NCI-H2107 (cell line): ENCODE data around the gene SEMA3C.

ENCODE experiments used
- DNase-seq: peaks from one replicate; lab custom pipeline; 2025; lab: John Stamatoyannopoulos, UW

Gene SEMA3C

DNA sequence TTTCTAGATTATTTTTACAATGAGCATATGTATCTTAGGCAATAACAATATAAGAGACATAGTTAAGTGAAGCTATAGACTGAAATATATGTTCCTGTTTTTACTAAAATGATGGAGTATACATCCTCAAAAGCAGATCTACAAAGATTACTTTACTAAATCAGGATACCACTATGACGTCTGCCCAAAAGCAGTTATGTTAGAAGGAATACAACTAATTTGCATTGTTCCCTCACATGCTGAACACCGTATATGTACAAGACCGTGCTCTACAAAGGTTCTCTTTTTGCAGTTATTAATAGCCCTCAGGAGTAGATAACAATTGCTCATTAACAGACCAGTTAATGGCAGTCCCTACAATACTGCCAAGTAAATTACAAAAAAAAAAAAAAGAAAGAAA lies 143.0 kb downstream of the SEMA3C start:
- no peak for DNase-seq

- no peak for DNase-seq
Observed at GRCh38 chr7:80775482-80775881, 143.4 kb downstream of the SEMA3C start.

- DNase-seq: no peak
Observed at GRCh38 chr7:80774843-80775242, 144.0 kb downstream of the SEMA3C start.

- DNase-seq: no peak
Observed at GRCh38 chr7:80773787-80774508, 144.9 kb downstream of the SEMA3C start.

DNA sequence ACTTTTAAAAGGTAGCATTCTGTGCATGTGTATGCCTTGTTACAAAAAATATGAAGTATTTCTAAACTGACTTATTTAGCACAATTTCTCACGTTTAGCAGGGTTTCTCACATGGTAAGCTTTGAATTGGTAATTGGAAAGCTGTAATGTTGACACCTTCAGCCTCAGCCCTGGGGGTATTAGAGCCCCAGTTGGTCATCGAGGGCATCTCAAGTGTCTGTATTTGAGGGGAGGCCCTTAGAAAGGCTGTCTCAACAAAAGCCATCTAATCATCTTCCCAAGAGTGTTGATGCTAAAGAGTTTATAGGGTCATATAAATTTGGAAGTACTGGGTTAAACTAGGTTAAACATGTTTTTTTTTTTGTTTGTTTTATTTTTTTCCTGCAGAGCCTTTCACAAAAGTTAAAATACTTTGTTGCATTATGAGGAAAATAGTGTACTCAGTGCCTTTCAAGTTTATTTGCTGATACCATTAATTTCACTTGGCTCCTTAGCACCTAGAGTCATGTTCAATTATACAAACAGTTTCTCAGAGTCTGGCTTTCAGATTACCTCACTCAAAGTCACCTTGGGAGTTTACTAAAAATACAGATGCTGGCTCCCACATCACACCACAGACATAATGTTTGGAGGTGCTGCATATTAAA lies 146.4 kb downstream of the SEMA3C start:
- DNase-seq: no peak

- DNase-seq: no peak
Observed at GRCh38 chr7:80771523-80771922, 147.3 kb downstream of the SEMA3C start.

DNA sequence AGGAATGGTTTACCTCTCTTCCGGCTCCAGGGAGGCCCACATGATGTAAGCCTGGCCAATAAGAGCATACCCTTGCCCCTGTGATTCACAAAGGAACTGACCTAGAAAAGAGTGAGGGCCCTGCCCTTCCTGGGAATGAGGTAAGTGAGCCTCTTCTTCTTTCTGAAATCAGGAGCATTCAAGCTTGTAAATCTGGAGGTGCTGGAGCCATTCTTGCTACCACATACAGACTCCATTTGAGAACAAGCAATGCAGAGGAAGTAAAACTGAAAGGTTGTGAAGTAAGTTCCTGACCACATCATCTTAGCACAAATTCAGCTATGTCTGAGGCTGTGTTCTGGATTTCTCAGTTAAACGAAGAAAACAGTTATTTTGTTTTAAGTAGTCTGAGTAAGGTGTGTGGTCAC lies 148.2 kb downstream of the SEMA3C start:
- DNase-seq: no peak

GRCh38 chr7:80770061-80770460 lies 148.8 kb downstream of the SEMA3C start:
- DNase-seq: no peak

DNA sequence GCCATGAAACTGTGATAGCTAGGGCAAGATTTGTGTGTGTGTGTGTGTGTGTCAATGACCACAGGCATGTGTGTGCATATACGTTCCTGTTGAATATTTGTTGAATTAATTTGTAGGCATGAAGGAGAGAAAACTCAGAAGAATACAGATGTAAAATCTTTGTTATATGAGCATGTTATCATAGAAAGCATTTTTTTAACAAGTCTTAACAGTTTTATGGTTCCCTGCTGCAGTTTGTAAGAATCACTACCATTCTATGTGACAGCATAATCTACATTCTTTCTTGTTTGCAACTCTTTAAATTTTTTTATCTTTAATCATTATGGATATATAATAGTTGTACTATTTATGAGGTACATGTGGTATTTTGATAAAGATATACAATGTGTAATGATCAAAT lies 150.1 kb downstream of the SEMA3C start:
- DNase-seq: no peak

DNA sequence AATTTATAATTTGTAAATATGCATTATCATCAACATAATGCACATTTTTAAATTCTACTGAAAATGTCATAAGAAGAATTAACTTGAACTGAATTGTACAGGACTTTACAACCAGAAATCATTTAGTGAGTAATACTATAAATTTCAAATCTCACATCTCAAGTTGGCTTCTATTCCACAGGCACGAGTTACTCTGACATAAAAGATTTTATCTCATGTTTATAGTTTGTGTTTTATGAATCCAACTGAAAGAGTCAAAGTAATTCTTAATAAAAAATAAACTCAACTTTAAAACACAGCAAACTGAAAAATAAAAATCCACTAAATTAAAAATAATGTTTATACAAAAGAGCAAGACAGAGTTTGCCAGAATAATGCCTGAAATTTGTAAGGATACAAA lies 151.2 kb downstream of the SEMA3C start:
- DNase-seq: no peak

DNA sequence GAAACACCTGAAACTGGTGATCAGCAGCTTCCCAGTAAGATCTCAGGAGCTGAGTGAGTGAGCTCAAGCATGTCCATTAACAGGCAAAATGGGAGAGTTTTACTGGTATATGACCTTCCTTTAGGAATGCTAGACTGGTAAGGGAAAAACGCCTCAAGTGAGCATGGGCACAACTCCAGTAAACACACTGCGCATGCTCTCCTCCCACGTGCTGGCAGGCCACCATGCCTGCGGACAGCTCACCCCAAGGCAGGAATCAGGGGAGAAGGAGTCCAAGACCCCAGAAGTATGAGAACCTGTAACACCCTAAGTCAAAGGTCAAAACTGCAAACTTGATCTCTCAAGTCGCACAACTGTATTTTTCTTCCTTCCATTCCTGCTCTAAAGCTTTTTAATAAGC lies 152.1 kb downstream of the SEMA3C start:
- no peak for DNase-seq

GRCh38 chr7:80764132-80764531 lies 154.7 kb downstream of the SEMA3C start:
- DNase-seq: peak; percentile 24

DNA sequence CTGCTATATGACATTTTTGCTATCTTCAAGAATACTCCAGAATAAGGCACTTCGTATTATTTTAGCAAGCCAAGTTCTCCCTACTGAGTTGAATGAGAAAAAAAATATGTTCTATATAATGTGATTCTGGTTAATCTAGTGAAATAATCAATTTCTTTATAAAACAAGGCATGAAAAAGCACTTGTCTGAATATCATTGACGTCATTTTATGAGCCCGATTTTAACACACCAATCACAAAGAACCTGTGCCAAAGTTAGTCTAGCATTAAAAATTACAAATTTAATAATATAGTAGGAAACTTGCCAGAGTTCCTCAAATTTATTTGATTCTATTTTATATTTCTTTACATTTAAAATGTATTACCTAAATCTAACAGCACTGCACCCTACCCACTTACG lies 155.1 kb downstream of the SEMA3C start:
- DNase-seq: no peak

DNA sequence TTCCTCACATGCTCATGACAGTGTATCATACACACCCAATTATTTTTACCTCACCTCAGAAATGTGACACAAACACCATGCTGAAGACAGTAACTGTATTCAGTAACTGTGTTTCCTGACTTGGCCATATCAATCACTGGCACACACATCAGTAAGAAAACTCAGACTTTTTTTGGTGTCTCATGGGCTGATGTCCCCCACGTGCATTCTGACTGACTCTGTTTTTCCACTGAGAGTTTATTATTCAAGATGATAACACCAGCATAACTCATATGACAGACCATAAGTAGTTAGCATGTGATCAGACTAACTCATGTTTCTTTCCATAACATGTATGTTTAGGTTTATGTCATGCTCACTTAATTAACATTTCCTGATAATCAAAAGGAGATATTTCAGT lies 155.6 kb downstream of the SEMA3C start:
- DNase-seq: no peak

- no peak for DNase-seq
Observed at GRCh38 chr7:80760292-80760691, 158.6 kb downstream of the SEMA3C start.

GRCh38 chr7:80752954-80753690 lies 165.7 kb downstream of the SEMA3C start:
- no peak for DNase-seq

DNA sequence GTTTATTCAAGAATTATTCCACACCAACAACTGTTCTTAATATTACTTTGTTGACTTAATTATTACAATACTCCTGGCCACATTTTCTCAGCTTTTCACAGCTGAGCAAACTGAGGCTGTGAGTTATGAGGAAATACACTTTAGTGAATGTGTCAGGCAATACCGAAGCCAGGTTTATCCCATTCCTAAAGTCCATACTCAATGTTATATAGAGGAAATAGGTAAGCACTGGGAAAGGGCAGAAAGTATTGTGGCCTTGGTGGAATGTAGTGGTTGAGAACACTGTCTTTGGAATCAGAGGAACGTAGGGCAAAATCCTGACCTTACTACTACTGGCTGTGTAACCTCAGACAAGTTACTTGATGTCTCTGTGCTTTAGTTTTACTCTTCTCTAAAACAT lies 169.6 kb downstream of the SEMA3C start:
- DNase-seq: no peak

GRCh38 chr7:80748363-80749042 lies 170.3 kb downstream of the SEMA3C start:
- DNase-seq: no peak

DNA sequence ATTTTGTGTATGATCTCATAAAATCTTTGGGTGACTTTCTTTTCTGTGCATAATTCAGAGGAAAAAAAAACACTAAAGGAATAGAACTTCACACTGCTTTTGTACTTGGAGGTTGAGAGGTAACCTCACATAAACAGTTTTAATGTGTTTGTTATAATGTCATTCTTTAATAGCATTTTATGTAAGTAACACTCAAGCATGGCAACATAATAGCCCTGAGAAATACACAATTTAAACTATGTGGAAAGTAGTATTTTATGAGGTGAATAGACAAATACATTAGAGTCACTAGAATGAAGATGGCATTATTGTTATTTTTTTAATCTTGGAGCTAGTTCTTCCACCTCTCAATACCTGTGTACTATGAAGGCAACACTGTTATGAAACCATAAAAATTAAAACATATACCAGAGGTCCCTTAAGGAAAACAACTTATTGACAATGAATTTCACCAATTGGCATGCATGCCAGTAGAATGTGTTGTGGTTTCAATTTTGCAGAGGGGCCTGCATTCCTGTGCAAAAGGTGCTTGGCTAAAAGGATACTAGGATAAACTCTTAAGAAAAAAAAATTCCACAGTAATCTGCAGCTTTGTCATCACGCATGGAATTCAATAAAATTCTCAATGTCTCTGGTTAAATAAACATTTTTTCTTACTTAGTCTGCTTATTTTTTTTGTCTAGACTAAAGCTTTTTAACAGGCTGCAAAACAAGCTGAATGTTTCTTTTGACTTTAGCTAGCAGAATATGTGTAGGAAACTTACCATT lies 177.9 kb downstream of the SEMA3C start:
- no peak for DNase-seq

GRCh38 chr7:80736371-80737125 lies 182.3 kb downstream of the SEMA3C start:
- no peak for DNase-seq

DNA sequence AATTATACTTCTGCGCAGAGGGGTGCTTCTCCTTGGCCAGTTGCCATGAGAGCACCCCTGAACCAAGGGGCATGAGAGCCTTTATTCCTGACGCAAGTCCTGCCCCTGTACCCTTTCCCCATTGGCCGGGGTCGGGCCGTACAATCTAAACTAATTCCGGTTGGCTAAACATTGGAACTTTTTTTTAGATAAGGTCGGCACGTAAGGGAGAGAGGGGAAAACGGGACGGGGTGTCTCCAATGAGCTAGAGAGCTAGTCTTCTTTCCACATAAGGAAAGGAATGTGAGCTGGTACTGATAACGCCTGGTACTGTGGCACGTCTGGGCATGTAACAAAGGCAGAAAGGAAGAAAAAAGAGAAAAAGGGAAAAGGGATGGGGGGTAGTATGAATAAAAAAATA lies 183.5 kb downstream of the SEMA3C start:
- no peak for DNase-seq
